COLO829 (cell line): Measurements from ENCODE around the gene WDR37.

Experiments
- DNase-seq: peaks from one replicate; pipeline ENCODE4 v3.0.0; 2012; ENCODE audit warnings: low spot score

The WDR37 gene

DNA sequence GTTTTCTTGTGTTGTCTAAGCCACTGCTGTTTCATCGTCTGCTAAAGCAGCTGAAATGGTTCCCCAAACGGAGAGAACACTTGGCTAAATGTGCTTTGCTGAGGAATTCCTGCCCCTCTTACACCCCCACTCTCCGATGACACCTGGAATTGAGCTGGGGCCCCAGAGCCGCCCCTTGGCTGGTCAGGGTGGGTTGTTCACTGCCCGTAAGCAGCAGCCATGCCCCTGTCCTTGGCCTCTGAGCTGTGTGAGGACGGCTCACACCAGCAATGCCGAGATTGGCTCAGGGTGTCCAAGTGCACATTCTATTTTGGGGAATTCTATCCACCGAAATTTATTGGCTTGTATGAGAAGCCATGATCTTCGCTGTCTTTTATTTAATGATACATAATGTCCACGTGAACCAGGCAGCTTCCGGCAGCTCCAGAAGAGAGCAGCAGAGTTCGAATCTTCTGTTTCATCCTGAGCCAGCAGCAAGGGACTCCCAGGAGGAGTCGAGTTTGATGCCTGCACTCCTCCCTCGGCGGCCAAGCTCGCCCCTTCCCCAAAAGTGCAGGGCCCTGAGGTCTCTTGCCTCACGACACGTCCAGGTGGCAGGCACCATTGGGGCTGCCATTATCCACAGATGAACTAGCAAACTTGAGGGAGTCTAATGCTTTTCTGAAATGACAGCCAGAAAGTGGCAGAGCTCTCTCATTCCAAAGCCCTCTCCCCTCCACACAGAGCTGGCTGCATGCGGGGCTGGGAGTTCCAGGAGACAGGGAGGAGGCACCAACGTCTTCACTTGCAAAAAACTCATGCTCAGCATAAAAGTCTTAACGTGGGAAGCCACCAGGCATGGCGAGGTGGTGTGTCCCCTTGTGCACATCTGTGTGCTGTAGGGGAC, 114.0 kb downstream of the WDR37 start:
- no peak for DNase-seq

DNA sequence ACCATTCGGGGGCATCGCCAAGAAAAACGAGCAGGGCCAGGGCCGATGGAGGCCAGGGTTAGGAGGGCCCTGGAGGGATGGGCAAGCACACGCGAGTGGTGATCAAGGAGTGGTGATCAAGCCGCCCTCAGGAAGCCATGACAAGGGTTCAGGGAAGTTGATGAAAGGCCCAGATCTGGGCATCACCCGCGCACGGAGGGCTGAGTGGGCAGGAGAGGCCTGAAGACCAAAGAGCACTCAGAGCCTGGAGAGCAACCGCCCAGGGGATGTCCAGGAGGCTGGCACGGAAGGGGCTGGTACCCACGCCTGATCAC, 114.6 kb downstream of the WDR37 start:
- no peak for DNase-seq

- no peak for DNase-seq
These were observed 115.0 kb downstream of the WDR37 start for GRCh38 chr10:1171182-1171581.

GRCh38 chr10:1171586-1171985, 115.4 kb downstream of the WDR37 start:
- DNase-seq = no peak

DNA sequence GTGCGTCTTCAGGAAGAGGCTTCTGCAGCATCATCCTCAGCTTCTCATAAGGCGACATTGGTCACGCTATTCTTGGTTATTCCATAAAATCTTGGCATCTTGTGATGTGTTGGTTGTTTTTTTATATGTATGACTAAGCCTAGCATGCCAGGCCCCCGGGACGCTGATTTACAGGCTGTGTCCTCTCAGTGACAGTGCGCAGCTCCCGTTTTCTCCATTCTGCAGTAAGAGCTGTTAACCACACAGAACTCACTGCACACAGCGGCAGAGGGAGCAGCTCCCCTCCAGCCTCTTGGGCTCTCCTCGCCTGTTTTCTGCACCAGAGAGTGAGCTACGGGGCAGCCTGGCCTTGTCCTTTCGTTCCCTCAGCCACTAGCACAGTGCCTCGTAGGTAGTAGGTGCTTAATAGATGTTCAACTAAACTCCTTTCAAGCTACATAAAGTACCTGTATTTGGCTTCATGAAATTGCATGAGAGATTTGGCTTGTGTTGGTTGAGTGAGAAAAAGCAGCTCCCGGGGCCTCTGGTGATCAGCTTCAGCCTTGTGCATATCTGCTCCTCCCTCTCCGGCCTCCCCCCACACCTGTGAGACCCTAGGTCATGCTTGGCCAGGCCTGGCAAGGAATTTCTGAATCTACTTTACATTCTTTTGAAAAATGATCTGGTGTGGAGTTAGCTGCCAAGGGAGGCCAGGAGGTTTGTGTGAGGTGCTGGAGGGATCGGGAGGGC, 116.2 kb downstream of the WDR37 start:
- DNase-seq = no peak

GRCh38 chr10:1173091-1173490, 116.9 kb downstream of the WDR37 start:
- DNase-seq = no peak

GRCh38 chr10:1174022-1174421, 117.8 kb downstream of the WDR37 start:
- no peak for DNase-seq

- DNase-seq = no peak
These were observed 119.9 kb downstream of the WDR37 start for GRCh38 chr10:1175956-1176565.

GRCh38 chr10:1177936-1178335, 121.8 kb downstream of the WDR37 start:
- DNase-seq = no peak

GRCh38 chr10:1178506-1178905, 122.3 kb downstream of the WDR37 start:
- DNase-seq = no peak

- no peak for DNase-seq
These were observed 123.3 kb downstream of the WDR37 start for GRCh38 chr10:1179346-1180070.

- no peak for DNase-seq
These were observed 124.0 kb downstream of the WDR37 start for GRCh38 chr10:1180071-1180730.

DNA sequence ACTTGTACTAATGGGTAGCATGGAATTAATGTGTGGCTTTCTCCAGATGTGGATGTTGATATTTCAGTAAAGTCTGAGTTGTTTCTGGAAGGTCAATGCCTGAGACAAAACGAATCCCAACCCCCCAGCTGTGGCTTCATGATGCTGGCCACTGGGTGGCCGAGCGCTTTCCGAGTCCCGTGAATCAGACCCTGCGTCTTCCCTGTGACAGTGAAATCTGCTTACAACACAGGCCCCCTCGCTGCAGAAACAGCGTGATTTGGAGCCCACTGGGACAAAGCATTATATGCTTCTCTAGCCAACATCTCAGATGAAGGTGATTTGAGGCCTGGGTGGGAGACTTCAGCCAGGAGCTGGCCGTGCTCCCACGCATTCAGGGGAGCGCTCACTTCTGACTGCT, 124.7 kb downstream of the WDR37 start:
- no peak for DNase-seq
